HepG2 (cell line): ENCODE measurements around the gene NCMAP. TPM values are rescaled to one million over a fixed set of nuclear protein-coding genes. Genes with fewer than 3 reads are reported as not detected.
A peak's percentile ranks its signal among the peaks of the same experiment; 100 is the strongest.

ENCODE experiments used
- ELF3 ChIP-seq: IDR thresholded peaks from 2 replicates; pipeline ENCODE4 v1.6.1; 2016; ENCODE audit warnings: missing genetic modification reagents, missing compliant biosample characterization
- ESRRA ChIP-seq: sonication (generic); formaldehyde crosslinking; IDR thresholded peaks from 2 replicates; pipeline ENCODE4 v1.5.1; 2020; ENCODE audit warnings: mild to moderate bottlenecking, low read depth, missing genetic modification reagents
- FOXA3 ChIP-seq: IDR thresholded peaks from 2 replicates; pipeline ENCODE4 v1.6.1; 2016; ENCODE audit warnings: missing genetic modification reagents, missing compliant biosample characterization
- HNF4G ChIP-seq, 2 experiments: sonication (generic) in 1 of 2; formaldehyde crosslinking in 1 of 2; IDR thresholded peaks; 2 replicates each; pipeline versions ENCODE4 v1.4.0 to v1.6.1; 2011 to 2020; ENCODE audit warnings: borderline replicate concordance in 2 of 2, low read depth in 2 of 2, mild to moderate bottlenecking in 2 of 2, low read length in 1 of 2, missing genetic modification reagents in 1 of 2, moderate library complexity in 1 of 2
- HOMEZ ChIP-seq: IDR thresholded peaks from 2 replicates; pipeline ENCODE4 v1.6.1; 2016; ENCODE audit warnings: low read depth
- NFKB2 ChIP-seq: sonication (generic); formaldehyde crosslinking; IDR thresholded peaks from 2 replicates; pipeline ENCODE4 v1.4.0; 2020; ENCODE audit warnings: missing genetic modification reagents, borderline replicate concordance
- NFKBIZ ChIP-seq: IDR thresholded peaks from 2 replicates; pipeline ENCODE4 v1.6.1; 2018; ENCODE audit warnings: missing genetic modification reagents, missing compliant biosample characterization
- PATZ1 ChIP-seq: sonication (generic); formaldehyde crosslinking; IDR thresholded peaks from 2 replicates; pipeline ENCODE4 v1.4.0; 2020; ENCODE audit warnings: missing genetic modification reagents
- PHB2 ChIP-seq: fragments of 450-650 bp; IDR thresholded peaks from 2 replicates; pipeline ENCODE4 v1.6.1; 2018; ENCODE audit not compliant: partially characterized antibody
- TBX2 ChIP-seq: sonication (generic); formaldehyde crosslinking; IDR thresholded peaks from 2 replicates; pipeline ENCODE4 v1.5.0; 2020; ENCODE audit warnings: missing genetic modification reagents, mild to moderate bottlenecking, borderline replicate concordance
- XRCC5 ChIP-seq: fragments of 200-400 bp; formaldehyde crosslinking; optimal IDR thresholded peaks from 2 replicates; pipeline ENCODE3; 2017; ENCODE audit warnings: mild to moderate bottlenecking, low read length
- ZBTB7B ChIP-seq: sonication (generic); formaldehyde crosslinking; IDR thresholded peaks from 2 replicates; pipeline ENCODE4 v1.4.0; 2020; ENCODE audit warnings: missing genetic modification reagents
- ZFYVE20 ChIP-seq: sonication (generic); formaldehyde crosslinking; IDR thresholded peaks from 2 replicates; pipeline ENCODE4 v1.8.0; 2023; ENCODE audit warnings: low read depth, mild to moderate bottlenecking, moderate library complexity, missing genetic modification reagents, borderline replicate concordance
- ZNF207 ChIP-seq: fragments of 450-650 bp; IDR thresholded peaks from 2 replicates; pipeline ENCODE4 v1.6.1; 2016; ENCODE audit warnings: antibody characterized with exemption, borderline replicate concordance
- ZNF225 ChIP-seq: sonication (generic); formaldehyde crosslinking; IDR thresholded peaks from 2 replicates; pipeline ENCODE4 v1.4.0; 2020; ENCODE audit warnings: mild to moderate bottlenecking, missing genetic modification reagents
- ZNF547 ChIP-seq: sonication (generic); formaldehyde crosslinking; IDR thresholded peaks from 2 replicates; pipeline ENCODE4 v1.5.1; 2020; ENCODE audit warnings: mild to moderate bottlenecking, missing genetic modification reagents
- ZNF572 ChIP-seq: sonication (generic); formaldehyde crosslinking; IDR thresholded peaks from 2 replicates; pipeline ENCODE4 v1.5.1; 2020; ENCODE audit warnings: mild to moderate bottlenecking, missing genetic modification reagents
- ZNF577 ChIP-seq: sonication (generic); formaldehyde crosslinking; IDR thresholded peaks from 2 replicates; pipeline ENCODE4 v1.4.0; 2020; ENCODE audit warnings: mild to moderate bottlenecking, low read depth, missing genetic modification reagents, borderline replicate concordance
- polyA plus RNA-seq, 8 experiments: library from polyadenylated mRNA; depleted of rRNA in 3 of 8; stranded (reverse) in 7 of 8; unstranded in 1 of 8; fragments of >200 nt; fragmentation: Illumina TruSeq in 4 of 8; extraction: Trizol in 4 of 8; gene quantifications; 2 replicates each; pipeline versions ENCODE4 v1.2.1 to v1.2.3, GENCODE V29; 2011 to 2016; ENCODE audit warnings: low read depth in 4 of 8, missing spikeins in 1 of 8, mixed read lengths in 1 of 8; ENCODE audit not compliant: insufficient read depth in 1 of 8
- total RNA-seq, 5 experiments: library from RNA; depleted of rRNA; stranded (reverse); fragments of >200 nt; fragmentation: Illumina TruSeq; extraction: Trizol; gene quantifications; 2 replicates each; pipeline ENCODE4 v1.2.3, GENCODE V29; 2016; ENCODE audit warnings: low read depth in 1 of 5
- TF ChIP-seq, protein P1 (sequence below): sonication (generic); formaldehyde crosslinking; IDR thresholded peaks from 2 replicates; pipeline ENCODE4 v1.5.0; 2020; ENCODE audit warnings: missing genetic modification reagents
- TF ChIP-seq, protein P2 (sequence below): sonication (generic); formaldehyde crosslinking; IDR thresholded peaks from 2 replicates; pipeline ENCODE4 v1.5.1; 2020; ENCODE audit warnings: mild to moderate bottlenecking, missing genetic modification reagents, borderline replicate concordance
- TF ChIP-seq, protein P3 (sequence below): sonication (generic); formaldehyde crosslinking; conservative IDR thresholded peaks from 2 replicates; pipeline ENCODE4 v1.4.0; 2020; ENCODE audit warnings: missing genetic modification reagents

Gene NCMAP
- total and polyA plus RNA-seq, 2 of the 13 experiments (the other 11 are each of a cell fraction or from before 2014, with no cell fraction given) = 2.7 to 20.0 TPM

DNA sequence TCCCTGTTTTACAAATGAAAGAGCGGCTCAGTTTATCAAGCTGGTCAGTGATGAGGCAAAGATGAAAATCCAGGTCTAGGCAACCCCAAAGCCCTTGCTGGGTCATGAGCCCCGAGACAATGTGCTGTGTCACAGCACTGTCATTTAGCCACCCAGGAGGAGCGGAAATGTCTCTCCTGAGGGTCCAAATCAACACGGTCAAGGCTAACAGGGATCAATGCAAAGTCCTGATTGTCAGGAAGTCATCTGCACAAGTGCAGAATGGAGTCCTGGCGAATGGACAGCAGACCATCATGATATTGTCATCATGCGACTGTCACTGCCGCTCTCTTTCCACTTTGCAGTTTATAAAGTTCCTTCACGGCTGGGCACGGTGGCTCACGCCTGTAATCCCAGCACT lies 30.2 kb downstream of the NCMAP start (continued):
- TF ChIP-seq, protein P1, sequence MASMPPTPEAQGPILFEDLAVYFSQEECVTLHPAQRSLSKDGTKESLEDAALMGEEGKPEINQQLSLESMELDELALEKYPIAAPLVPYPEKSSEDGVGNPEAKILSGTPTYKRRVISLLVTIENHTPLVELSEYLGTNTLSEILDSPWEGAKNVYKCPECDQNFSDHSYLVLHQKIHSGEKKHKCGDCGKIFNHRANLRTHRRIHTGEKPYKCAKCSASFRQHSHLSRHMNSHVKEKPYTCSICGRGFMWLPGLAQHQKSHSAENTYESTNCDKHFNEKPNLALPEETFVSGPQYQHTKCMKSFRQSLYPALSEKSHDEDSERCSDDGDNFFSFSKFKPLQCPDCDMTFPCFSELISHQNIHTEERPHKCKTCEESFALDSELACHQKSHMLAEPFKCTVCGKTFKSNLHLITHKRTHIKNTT (CRISPR knock-in tag) = no peak
- no peak; the same call in 1 of the 2 replicates for TF ChIP-seq ZNF547 (CRISPR knock-in tag)
- TF ChIP-seq ZNF207 = no peak
- TF ChIP-seq NFKB2 (CRISPR knock-in tag) = no peak
- TF ChIP-seq FOXA3 (CRISPR knock-in tag) = peak; percentile 39; the same call in 1 of the 2 replicates
- no peak for TF ChIP-seq ESRRA
- TF ChIP-seq XRCC5 = no peak
- no peak for TF ChIP-seq ZNF225 (CRISPR knock-in tag)
- TF ChIP-seq, protein P2, sequence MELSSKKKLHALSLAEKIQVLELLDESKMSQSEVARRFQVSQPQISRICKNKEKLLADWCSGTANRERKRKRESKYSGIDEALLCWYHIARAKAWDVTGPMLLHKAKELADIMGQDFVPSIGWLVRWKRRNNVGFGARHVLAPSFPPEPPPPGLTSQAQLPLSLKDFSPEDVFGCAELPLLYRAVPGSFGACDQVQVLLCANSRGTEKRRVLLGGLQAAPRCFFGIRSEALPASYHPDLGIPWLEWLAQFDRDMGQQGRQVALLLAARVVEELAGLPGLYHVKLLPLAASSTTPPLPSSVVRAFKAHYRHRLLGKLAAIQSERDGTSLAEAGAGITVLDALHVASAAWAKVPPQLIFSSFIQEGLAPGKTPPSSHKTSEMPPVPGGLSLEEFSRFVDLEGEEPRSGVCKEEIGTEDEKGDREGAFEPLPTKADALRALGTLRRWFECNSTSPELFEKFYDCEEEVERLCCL (CRISPR knock-in tag) = no peak
- TF ChIP-seq HOMEZ = no peak
- no peak for TF ChIP-seq ZFYVE20 (CRISPR knock-in tag)
- TF ChIP-seq PHB2 = no peak
- TF ChIP-seq ZBTB7B (CRISPR knock-in tag) = no peak
- TF ChIP-seq, protein P3, sequence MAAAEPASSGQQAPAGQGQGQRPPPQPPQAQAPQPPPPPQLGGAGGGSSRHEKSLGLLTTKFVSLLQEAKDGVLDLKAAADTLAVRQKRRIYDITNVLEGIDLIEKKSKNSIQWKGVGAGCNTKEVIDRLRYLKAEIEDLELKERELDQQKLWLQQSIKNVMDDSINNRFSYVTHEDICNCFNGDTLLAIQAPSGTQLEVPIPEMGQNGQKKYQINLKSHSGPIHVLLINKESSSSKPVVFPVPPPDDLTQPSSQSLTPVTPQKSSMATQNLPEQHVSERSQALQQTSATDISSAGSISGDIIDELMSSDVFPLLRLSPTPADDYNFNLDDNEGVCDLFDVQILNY (CRISPR knock-in tag) = no peak
- TF ChIP-seq ELF3 (CRISPR knock-in tag) = no peak
- no peak for TF ChIP-seq TBX2 (CRISPR knock-in tag)
- TF ChIP-seq HNF4G (IDR thresholded peaks at IDR 0.05; ENCODE audit: borderline replicate concordance, low read depth, low read length) = peak; percentile 56
- TF ChIP-seq HNF4G (CRISPR knock-in tag; IDR thresholded peaks at IDR 0.05; ENCODE audit: borderline replicate concordance, low read depth) = peak; percentile 26; the same call in 1 of the 2 replicates
- no peak for TF ChIP-seq PATZ1 (CRISPR knock-in tag)
- TF ChIP-seq ZNF572 (CRISPR knock-in tag) = no peak
- TF ChIP-seq ZNF577 (CRISPR knock-in tag) = no peak
- TF ChIP-seq NFKBIZ (CRISPR knock-in tag) = no peak
